Progenitor cell of endocrine pancreas (in vitro differentiated cells): Measurements from ENCODE around the gene LGR6. TPM values are rescaled to one million over a fixed set of nuclear protein-coding genes. Genes with fewer than 3 reads are reported as not detected.

Source experiments
- DNase-seq: peaks from one replicate; pipeline ENCODE4 v3.0.0; 2021; ENCODE audit warnings: low spot score; ENCODE audit not compliant: unreplicated experiment
- H3K27ac Mint-ChIP-seq: 2 replicates; pipeline ENCODE4 v1.8.0; 2021; ENCODE audit warnings: mild to moderate bottlenecking, moderate library complexity, mixed read lengths
- H3K27me3 Mint-ChIP-seq: 2 replicates; pipeline ENCODE4 v1.8.0; 2021; ENCODE audit warnings: mixed read lengths
- H3K36me3 Mint-ChIP-seq: 2 replicates; pipeline ENCODE4 v1.8.0; 2022; ENCODE audit warnings: mixed read lengths; ENCODE audit not compliant: insufficient read depth
- H3K4me1 Mint-ChIP-seq: 2 replicates; pipeline ENCODE4 v1.8.0; 2021; ENCODE audit warnings: low read depth, mixed read lengths
- H3K4me3 Mint-ChIP-seq: 2 replicates; pipeline ENCODE4 v1.8.0; 2021; ENCODE audit warnings: low read depth, mild to moderate bottlenecking, moderate library complexity, mixed read lengths
- H3K9me3 Mint-ChIP-seq: 2 replicates; pipeline ENCODE4 v1.8.0; 2021; ENCODE audit warnings: low read depth, mixed read lengths
- total RNA-seq: library from RNA; stranded (reverse); gene quantifications from 2 replicates; pipeline ENCODE4 v1.2.1, GENCODE V29; 2021
- TF ChIP-seq, protein P1 (sequence below): fragments of 200-600 bp; sonication (generic); IDR thresholded peaks from one replicate; pipeline ENCODE4 v1.5.0; 2021; ENCODE audit warnings: antibody characterized with exemption, mild to moderate bottlenecking; ENCODE audit not compliant: unreplicated experiment

Gene LGR6
- total RNA-seq, 1 donor from 2014 or later: 0.50 TPM

DNA sequence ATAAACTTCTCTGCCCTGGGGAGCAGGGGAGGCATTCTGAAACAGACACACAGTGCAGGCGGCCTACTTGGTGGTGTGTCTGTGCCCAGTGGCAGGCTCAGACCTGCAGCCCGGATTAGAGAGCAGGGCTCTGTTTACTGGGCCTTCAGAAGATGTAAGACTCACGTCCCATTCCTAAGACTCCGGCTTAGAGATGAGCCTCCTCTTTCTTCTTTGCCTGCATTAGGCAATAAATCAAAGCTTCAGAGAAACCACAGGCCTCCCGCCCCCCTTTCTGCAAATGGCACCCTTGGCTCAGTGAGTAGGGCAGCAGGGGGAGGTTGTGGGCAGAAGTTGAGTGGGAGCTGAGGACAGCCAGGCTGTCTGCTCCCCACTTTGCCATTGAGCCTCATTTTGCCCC lies 35.8 kb downstream of the LGR6 start:
- H3K9me3 Mint-ChIP-seq: no peaks in the 10 kb centered on the region
- no peaks in the 10 kb centered on the region for H3K36me3 Mint-ChIP-seq
- no peak for DNase-seq
- H3K27me3 Mint-ChIP-seq: peaks cover 42% of the 10 kb centered on the region
- no peaks in the 10 kb centered on the region for H3K4me1 Mint-ChIP-seq
- TF ChIP-seq, protein P1, sequence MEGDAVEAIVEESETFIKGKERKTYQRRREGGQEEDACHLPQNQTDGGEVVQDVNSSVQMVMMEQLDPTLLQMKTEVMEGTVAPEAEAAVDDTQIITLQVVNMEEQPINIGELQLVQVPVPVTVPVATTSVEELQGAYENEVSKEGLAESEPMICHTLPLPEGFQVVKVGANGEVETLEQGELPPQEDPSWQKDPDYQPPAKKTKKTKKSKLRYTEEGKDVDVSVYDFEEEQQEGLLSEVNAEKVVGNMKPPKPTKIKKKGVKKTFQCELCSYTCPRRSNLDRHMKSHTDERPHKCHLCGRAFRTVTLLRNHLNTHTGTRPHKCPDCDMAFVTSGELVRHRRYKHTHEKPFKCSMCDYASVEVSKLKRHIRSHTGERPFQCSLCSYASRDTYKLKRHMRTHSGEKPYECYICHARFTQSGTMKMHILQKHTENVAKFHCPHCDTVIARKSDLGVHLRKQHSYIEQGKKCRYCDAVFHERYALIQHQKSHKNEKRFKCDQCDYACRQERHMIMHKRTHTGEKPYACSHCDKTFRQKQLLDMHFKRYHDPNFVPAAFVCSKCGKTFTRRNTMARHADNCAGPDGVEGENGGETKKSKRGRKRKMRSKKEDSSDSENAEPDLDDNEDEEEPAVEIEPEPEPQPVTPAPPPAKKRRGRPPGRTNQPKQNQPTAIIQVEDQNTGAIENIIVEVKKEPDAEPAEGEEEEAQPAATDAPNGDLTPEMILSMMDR: no peak
- H3K27ac Mint-ChIP-seq: no peak overlapping the region
- H3K4me3 Mint-ChIP-seq: no peak overlapping the region

DNA sequence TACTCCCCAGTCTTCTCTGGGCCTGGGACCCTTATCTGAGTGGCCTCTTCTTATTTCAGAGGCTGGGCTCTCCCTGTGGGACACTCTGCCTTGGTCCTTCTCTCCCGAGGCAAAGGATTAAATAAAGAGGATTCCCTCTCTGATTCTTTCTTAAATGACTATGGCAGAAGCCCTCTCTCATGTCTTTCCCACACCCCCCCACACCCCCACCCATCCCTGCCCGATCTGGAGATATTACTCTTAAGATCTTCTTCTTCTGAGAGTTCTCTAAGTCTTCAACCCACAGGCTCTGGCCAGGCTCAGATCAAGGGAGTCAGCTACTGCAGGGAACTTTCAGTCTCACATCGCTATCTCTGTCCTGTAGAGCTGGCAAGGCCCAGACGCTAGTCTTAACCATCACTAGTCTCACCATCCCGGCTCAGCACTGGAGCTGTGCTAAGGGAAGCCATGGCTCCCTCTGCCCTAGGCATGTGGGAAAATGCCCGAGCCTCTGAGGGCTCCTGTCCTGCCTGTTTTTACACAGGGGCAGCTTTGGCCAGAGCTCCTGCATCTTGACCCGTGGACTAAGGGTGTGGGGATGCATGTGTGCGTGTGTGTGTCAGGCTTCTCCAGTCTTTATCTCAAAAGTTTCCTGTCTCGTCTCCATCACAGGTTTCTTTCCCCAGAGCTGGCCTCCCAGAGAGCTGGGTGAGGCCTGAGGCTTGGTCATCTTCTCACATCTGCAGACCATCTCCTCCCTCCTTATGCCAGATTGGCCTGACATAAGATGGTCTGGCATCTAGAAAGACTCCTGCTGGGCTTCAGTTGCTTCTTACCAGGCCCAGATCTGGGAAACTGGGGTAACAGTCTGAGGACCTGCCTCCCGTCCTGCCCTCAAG lies 36.7 kb downstream of the LGR6 start:
- no peak overlapping the region for H3K4me3 Mint-ChIP-seq
- H3K27me3 Mint-ChIP-seq: peaks cover 48% of the 10 kb centered on the region
- no peaks in the 10 kb centered on the region for H3K9me3 Mint-ChIP-seq
- TF ChIP-seq, protein P1: no peak
- no peak for DNase-seq
- no peaks in the 10 kb centered on the region for H3K4me1 Mint-ChIP-seq
- no peaks in the 10 kb centered on the region for H3K36me3 Mint-ChIP-seq
- no peak overlapping the region for H3K27ac Mint-ChIP-seq

DNA sequence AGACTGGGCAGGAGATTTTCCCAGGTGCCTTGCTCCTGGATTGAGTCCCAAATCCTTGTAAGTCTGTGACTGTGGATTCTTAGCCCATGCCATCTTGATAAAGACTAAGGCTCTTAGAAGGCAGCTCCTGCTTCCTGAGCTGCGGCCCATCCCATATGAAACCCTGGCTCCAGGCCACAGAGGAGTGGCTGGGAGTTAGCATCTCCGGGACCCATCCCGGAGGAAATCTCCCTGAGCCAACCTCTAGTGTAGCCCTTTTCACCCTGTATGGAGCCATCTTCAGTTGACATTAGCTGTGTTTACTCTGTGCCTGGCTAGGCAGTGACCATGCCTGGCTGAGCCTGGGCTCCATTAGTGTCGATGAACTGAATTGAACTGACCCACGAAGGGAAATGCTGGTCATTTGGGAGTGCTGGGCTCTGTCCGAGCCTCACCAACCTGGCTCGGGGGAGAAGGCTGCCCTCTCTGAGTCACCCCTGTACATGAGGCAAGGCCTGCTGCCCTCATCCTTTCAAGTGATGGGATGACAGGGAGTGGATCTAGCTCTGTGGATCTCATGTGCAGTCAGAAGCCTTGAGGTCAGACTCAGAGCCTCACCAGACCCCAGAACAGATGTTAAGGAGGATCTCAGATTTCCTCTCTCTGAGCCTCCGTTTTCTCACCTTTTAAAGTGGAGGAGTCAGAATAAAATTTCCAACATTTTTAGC lies 37.5 kb downstream of the LGR6 start:
- Mint-ChIP-seq H3K27me3 (peaks cover 48% of the 10 kb centered on the region), H3K4me1 (no peaks in the 10 kb centered on the region), H3K27ac (no peak overlapping the region), H3K4me3 (no peak overlapping the region), H3K36me3 (no peaks in the 10 kb centered on the region), H3K9me3 (no peaks in the 10 kb centered on the region)
- TF ChIP-seq, protein P1: no peak
- no peak for DNase-seq

DNA sequence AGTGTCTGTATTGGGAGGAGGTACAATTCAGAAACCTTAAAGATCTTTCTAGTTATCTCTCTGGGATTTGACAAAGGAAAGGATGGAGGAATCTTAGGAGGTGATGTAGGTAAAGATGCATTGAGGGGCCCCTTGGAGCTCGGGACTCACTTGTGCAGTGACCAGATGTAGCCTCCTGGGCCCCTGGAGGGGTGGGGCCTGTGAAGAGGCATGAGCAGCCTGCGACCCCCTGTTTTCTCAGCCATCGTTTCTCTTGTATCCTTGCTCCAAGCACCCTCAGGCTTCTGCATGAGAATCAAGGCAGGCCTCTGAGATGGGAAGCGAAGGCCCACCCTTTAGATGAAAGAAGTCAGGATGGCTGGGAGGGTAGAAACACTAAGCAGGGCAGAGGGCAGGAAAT lies 39.6 kb downstream of the LGR6 start:
- DNase-seq: no peak
- Mint-ChIP-seq H3K9me3 (no peaks in the 10 kb centered on the region), H3K4me1 (peaks cover 3% of the 10 kb centered on the region), H3K27ac (no peak overlapping the region), H3K4me3 (no peak overlapping the region), H3K36me3 (no peaks in the 10 kb centered on the region), H3K27me3 (peaks cover 44% of the 10 kb centered on the region)
- TF ChIP-seq, protein P1: no peak

DNA sequence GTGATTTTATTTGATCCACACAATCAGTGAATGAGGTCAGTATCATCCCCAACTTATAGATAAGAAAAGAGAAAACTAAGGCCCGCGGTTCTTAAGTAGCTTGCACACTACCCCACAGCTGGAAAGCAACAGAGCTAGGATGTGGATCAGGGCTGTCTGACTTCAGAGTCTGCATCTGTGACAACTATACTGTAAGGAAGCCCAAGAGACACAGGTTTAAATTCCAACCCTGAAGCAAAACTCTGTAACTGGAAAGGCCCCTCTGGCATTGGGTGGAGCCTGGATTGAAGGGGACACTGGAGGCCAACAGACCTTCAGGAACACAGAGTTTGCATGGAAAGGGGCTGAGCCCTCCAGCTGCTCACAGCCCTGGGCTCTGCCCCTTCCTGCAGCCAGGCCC lies 40.2 kb downstream of the LGR6 start:
- H3K4me3 Mint-ChIP-seq: no peak overlapping the region
- TF ChIP-seq, protein P1: no peak
- H3K9me3 Mint-ChIP-seq: no peaks in the 10 kb centered on the region
- H3K36me3 Mint-ChIP-seq: no peaks in the 10 kb centered on the region
- no peak overlapping the region for H3K27ac Mint-ChIP-seq
- H3K27me3 Mint-ChIP-seq: peaks cover 37% of the 10 kb centered on the region
- peaks cover 3% of the 10 kb centered on the region for H3K4me1 Mint-ChIP-seq
- no peak for DNase-seq
